Hepatocyte (in vitro differentiated cells): ENCODE measurements around the gene ADAMTS2. TPM values are rescaled to one million over a fixed set of nuclear protein-coding genes. Genes with fewer than 3 reads are reported as not detected.

Source experiments
- DNase-seq: peaks from one replicate; pipeline ENCODE4 v3.0.0-alpha.2; 2016; ENCODE audit warnings: low spot score
- H2AFZ ChIP-seq: fragments of 200-600 bp; sonication (generic); 2 replicates; pipeline ENCODE4 v1.6.0; 2016; ENCODE audit warnings: antibody characterized with exemption, mild to moderate bottlenecking
- H3K27ac ChIP-seq: fragments of 200-600 bp; sonication (generic); 2 replicates; pipeline ENCODE4 v1.5.1; 2016; ENCODE audit warnings: mild to moderate bottlenecking
- H3K27me3 ChIP-seq: fragments of 200-600 bp; sonication (generic); 2 replicates; pipeline ENCODE4 v1.6.1; 2016
- H3K36me3 ChIP-seq: fragments of 200-600 bp; sonication (generic); replicated peaks from 2 replicates; pipeline ENCODE4 v1.5.1; 2016; ENCODE audit warnings: low read depth; ENCODE audit not compliant: insufficient read depth
- H3K4me1 ChIP-seq: fragments of 200-600 bp; sonication (generic); 2 replicates; pipeline ENCODE4 v1.5.1; 2016; ENCODE audit warnings: mild to moderate bottlenecking, moderate library complexity; ENCODE audit not compliant: insufficient read depth
- H3K4me2 ChIP-seq: fragments of 200-600 bp; sonication (generic); 2 replicates; pipeline ENCODE4 v1.6.0; 2016
- H3K4me3 ChIP-seq: fragments of 200-600 bp; sonication (generic); 2 replicates; pipeline ENCODE4 v1.5.1; 2016; ENCODE audit warnings: mild to moderate bottlenecking
- H3K79me2 ChIP-seq: fragments of 200-600 bp; sonication (generic); 2 replicates; pipeline ENCODE4 v1.6.0; 2017; ENCODE audit warnings: mild to moderate bottlenecking
- H3K9me2 ChIP-seq: fragments of 200-600 bp; sonication (generic); replicated peaks from 2 replicates; pipeline ENCODE4 v1.6.0; 2017; ENCODE audit warnings: mild to moderate bottlenecking; ENCODE audit not compliant: insufficient read depth
- H3K9me3 ChIP-seq: fragments of 200-600 bp; sonication (generic); 2 replicates; pipeline ENCODE4 v1.5.1; 2016; ENCODE audit warnings: low read depth, mild to moderate bottlenecking
- H4K20me1 ChIP-seq: fragments of 200-600 bp; sonication (generic); 2 replicates; pipeline ENCODE4 v1.6.0; 2016; ENCODE audit warnings: mild to moderate bottlenecking; ENCODE audit not compliant: insufficient read depth, poor library complexity, severe bottlenecking
- CTCF ChIP-seq: fragments of 200-600 bp; sonication (generic); IDR thresholded peaks from 2 replicates; pipeline ENCODE4 v1.5.1; 2016; ENCODE audit warnings: antibody characterized with exemption, mild to moderate bottlenecking; ENCODE audit not compliant: poor library complexity
- EZH2 ChIP-seq: fragments of 200-600 bp; sonication (generic); IDR thresholded peaks from 2 replicates; pipeline ENCODE4 v1.6.1; 2016; ENCODE audit warnings: antibody characterized with exemption, mild to moderate bottlenecking, borderline replicate concordance
- EZH2phosphoT487 ChIP-seq: fragments of 200-600 bp; sonication (generic); IDR thresholded peaks from one replicate; pipeline ENCODE4 v1.6.1; 2018; ENCODE audit warnings: antibody characterized with exemption, mild to moderate bottlenecking, low read depth, moderate library complexity; ENCODE audit not compliant: unreplicated experiment, severe bottlenecking
- WGBS: methylation state at CpG from one replicate; pipeline ENCODE4 v1.1.6; 2016; ENCODE audit warnings: low lambda C conversion rate; ENCODE audit errors: missing lambda C conversion rate; 5-methylcytosine and 5-hydroxymethylcytosine counted together
- polyA plus RNA-seq: library from polyadenylated mRNA; unstranded; fragments of >200 nt; fragmentation: Nextera tagmentation; extraction: Ambion mirVana; gene quantifications from 2 replicates; pipeline ENCODE4 v1.2.1, GENCODE V29; 2016
- total RNA-seq: library from RNA; depleted of rRNA; stranded (reverse); fragments of >200 nt; gene quantifications from 2 replicates; pipeline ENCODE4 v1.2.3, GENCODE V29; 2014

ADAMTS2 gene
- total and polyA plus RNA-seq, 2 experiments from 2014 or later, result 55.4 to 78.8 TPM

GRCh38 chr5:179237770-179238627 is 107.3 kb downstream of the ADAMTS2 start:
- Histone ChIP-seq H3K4me2 (no peak overlapping the region), H3K9me2 (no peaks in the 10 kb centered on the region), H4K20me1 (peaks cover 2% of the 10 kb centered on the region), H3K36me3 (no peaks in the 10 kb centered on the region), H3K79me2 (no peaks in the 10 kb centered on the region), H3K4me1 (no peaks in the 10 kb centered on the region), H3K9me3 (no peaks in the 10 kb centered on the region), H3K27me3 (no peaks in the 10 kb centered on the region), H3K4me3 (no peak overlapping the region), H2AFZ (no peak overlapping the region), H3K27ac (no peak overlapping the region)
- DNase-seq, result no peak
- WGBS, result 95% methylated on average over 25 of the region's 26 CpGs
- TF ChIP-seq CTCF (no peak), EZH2 (no peak)

GRCh38 chr5:179235416-179236400 is 109.6 kb downstream of the ADAMTS2 start:
- no peaks in the 10 kb centered on the region for H3K79me2 ChIP-seq
- TF ChIP-seq CTCF, result no peak
- no peak for TF ChIP-seq EZH2
- no peak for TF ChIP-seq EZH2phosphoT487

GRCh38 chr5:179234563-179235135 is 110.6 kb downstream of the ADAMTS2 start:
- no peaks in the 10 kb centered on the region for H3K36me3 ChIP-seq
- no peak overlapping the region for H3K4me3 ChIP-seq
- peaks cover 2% of the 10 kb centered on the region for H4K20me1 ChIP-seq
- TF ChIP-seq EZH2phosphoT487 (no peak), EZH2 (no peak), CTCF (no peak)
- no peak overlapping the region for H2AFZ ChIP-seq
- no peaks in the 10 kb centered on the region for H3K27me3 ChIP-seq
- H3K9me3 ChIP-seq, result no peaks in the 10 kb centered on the region
- 90% methylated on average over 12 of the region's 12 CpGs for WGBS
- no peaks in the 10 kb centered on the region for H3K79me2 ChIP-seq
- H3K4me1 ChIP-seq, result no peaks in the 10 kb centered on the region
- no peaks in the 10 kb centered on the region for H3K9me2 ChIP-seq
- no peak for DNase-seq
- no peak overlapping the region for H3K27ac ChIP-seq
- H3K4me2 ChIP-seq, result no peak overlapping the region

More at GRCh38 chr5:179235416-179236400, 109.6 kb downstream of the ADAMTS2 start:
- no peaks in the 10 kb centered on the region for H3K27me3 ChIP-seq
- no peaks in the 10 kb centered on the region for H3K9me2 ChIP-seq
- H4K20me1 ChIP-seq, result peaks cover 2% of the 10 kb centered on the region
- H3K4me1 ChIP-seq, result no peaks in the 10 kb centered on the region
- no peak for DNase-seq
- H2AFZ ChIP-seq, result no peak overlapping the region
- WGBS, result 86% methylated on average over 8 of the region's 8 CpGs
- no peak overlapping the region for H3K4me3 ChIP-seq
- H3K27ac ChIP-seq, result no peak overlapping the region
- H3K36me3 ChIP-seq, result no peaks in the 10 kb centered on the region
- no peaks in the 10 kb centered on the region for H3K9me3 ChIP-seq
- no peak overlapping the region for H3K4me2 ChIP-seq
